Measurements from ENCODE around the gene RING1.

GRCh38 chr6:33250731-33251130 is 42.4 kb downstream of the RING1 start:
- TF ChIP-seq CTCF (conservative IDR thresholded peaks at IDR 0.05; ENCODE audit: low read length) = no peak
- no peak for TF ChIP-seq EZH2phosphoT487 (IDR thresholded peaks at IDR 0.05; ENCODE audit: borderline replicate concordance, low read depth, low read length)
